ENCODE results near the gene PLEKHA3.

- no peak for TF ChIP-seq CTCF (conservative IDR thresholded peaks at IDR 0.05)
- no peak for TF ChIP-seq ZFX (IDR thresholded peaks at IDR 0.05)
Observed at GRCh38 chr2:178498137-178498536, 17.9 kb downstream of the PLEKHA3 start.

All from C4-2B (cell line).